Measurements from ENCODE around the gene JAKMIP2.
A peak's percentile ranks its signal among the peaks of the same experiment; 100 is the strongest.
"Not testable (repeated sequence)": the region's sequence is repeated elsewhere in the genome, so short reads cannot be mapped to it uniquely, and the experiment has no call there.

The JAKMIP2 gene

GRCh38 chr5:147782110-147783028, at the start of gene JAKMIP2:
Gene JAKMIP2, minus strand, starts transcription at chr5:147782728. Its CDS starts 110,922 bp downstream, at chr5:147671806.
- DNase-seq = peak; percentile 4
- in situ Hi-C loops (cut with MboI; ENCODE audit: low pct_unique_long_range_greater_than_20kb, low sequenced_read_pairs) = no loop called here

DNA sequence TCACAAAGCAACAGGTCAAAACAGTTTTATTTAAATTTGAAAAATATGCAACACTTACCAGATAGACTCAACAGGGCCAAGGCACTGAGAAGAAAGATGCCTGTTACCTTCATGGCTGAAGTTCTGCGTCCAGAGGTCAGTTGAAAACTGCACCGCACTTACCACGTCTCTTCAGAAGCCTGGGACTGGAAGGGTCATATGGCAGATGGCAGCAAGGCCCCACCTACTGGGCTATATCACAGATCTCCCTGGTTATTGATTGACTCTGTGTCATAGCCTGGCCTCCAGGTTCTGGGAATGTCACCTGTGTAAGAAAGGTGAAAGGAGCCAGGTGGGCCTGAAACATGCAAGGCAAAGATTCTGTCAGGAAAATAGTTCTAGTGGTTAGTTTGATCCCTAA, 48.9 kb upstream of the JAKMIP2 start, which contains the start of gene SPINK1:
Gene SPINK1 (minus strand): TSS at position 207 of the 400 bp plus-strand sequence. CDS start 94 bp downstream, at position 113.
- DNase-seq = no peak
- in situ Hi-C loops (cut with MboI; ENCODE audit: low pct_unique_long_range_greater_than_20kb, low sequenced_read_pairs) = no loop called here

GRCh38 chr5:147830035-147830434, 47.5 kb upstream of the JAKMIP2 start:
- in situ Hi-C loops (cut with MboI; ENCODE audit: low pct_unique_long_range_greater_than_20kb, low sequenced_read_pairs) = no loop called here
- DNase-seq = no peak

- in situ Hi-C loops (cut with MboI; ENCODE audit: low pct_unique_long_range_greater_than_20kb, low sequenced_read_pairs); DNase-seq: not testable (repeated sequence)
Observed at GRCh38 chr5:147827017-147827416, 44.5 kb upstream of the JAKMIP2 start.

- in situ Hi-C loops (cut with MboI; ENCODE audit: low pct_unique_long_range_greater_than_20kb, low sequenced_read_pairs) = no loop called here
- no peak for DNase-seq
Observed at GRCh38 chr5:147826361-147826760, 43.8 kb upstream of the JAKMIP2 start.

DNA sequence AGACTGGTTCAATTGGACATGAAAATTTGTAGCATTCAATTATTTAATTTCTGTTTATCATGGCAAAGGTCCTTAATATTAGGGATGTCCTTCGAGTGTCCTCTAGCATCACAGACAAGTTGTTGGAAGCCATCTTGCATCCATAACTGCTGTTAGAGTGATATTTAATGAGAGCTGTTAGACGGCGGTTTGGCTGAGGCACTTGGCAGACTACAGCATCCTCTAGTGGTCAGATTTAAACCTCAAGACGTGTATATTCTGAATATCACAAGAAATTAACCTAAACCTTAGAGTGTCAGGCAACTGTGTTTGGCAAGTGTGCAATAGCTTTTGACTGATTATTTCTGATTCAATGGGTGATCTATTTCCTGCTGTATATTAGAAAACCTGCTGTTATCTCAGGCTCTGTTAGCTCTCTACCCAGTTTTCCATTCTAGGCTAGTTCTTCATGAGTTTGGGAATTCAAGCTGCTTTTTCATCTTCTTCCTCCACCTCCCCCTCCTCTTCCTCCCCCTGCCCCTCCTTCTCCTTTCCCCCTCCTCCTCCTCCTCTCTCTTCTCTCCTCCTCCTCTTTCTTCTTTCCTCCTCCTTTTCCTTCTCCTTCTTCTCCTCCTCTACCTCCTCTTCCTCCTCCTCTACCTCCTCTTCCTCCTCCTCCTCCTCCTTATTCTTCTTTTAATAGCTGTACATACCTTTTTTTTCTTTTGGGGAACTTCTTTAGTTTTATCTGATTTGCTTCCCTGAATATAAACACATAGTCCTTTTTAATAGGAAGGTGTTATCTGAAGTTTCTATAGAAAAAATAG, 40.4 kb upstream of the JAKMIP2 start:
- in situ Hi-C loops (cut with MboI; ENCODE audit: low pct_unique_long_range_greater_than_20kb, low sequenced_read_pairs) = no loop called here
- peak; percentile 58 for DNase-seq

DNA sequence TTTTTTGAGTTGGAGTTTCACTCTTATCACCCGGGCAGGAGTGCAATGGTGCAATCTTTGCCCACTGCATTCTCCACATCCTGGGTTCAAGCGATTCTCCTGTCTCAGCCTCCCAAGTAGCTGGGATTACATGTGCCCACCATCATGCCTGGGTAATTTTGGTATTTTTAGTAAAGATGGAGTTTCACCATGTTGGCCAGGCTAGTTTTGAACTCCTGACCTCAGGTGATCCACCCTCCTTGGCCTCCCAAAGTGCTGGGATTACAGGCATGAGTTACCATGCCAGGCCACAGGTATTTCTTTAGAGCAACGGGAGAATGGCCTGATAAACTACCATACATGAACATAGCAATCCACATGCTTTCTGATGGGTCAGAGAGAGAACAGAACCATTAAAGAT, 39.7 kb upstream of the JAKMIP2 start:
- in situ Hi-C loops (cut with MboI; ENCODE audit: low pct_unique_long_range_greater_than_20kb, low sequenced_read_pairs); DNase-seq: not testable (repeated sequence)

GRCh38 chr5:147821766-147822165, 39.2 kb upstream of the JAKMIP2 start:
- in situ Hi-C loops (cut with MboI; ENCODE audit: low pct_unique_long_range_greater_than_20kb, low sequenced_read_pairs) = no loop called here

GRCh38 chr5:147819261-147819770, 36.8 kb upstream of the JAKMIP2 start:
- in situ Hi-C loops (cut with MboI; ENCODE audit: low pct_unique_long_range_greater_than_20kb, low sequenced_read_pairs) = no loop called here
- DNase-seq = no peak

More at GRCh38 chr5:147821766-147822165, 39.2 kb upstream of the JAKMIP2 start:
- no peak for DNase-seq

- DNase-seq = no peak
- in situ Hi-C loops (cut with MboI; ENCODE audit: low pct_unique_long_range_greater_than_20kb, low sequenced_read_pairs) = no loop called here
Observed at GRCh38 chr5:147818290-147818689, 35.8 kb upstream of the JAKMIP2 start.

DNA sequence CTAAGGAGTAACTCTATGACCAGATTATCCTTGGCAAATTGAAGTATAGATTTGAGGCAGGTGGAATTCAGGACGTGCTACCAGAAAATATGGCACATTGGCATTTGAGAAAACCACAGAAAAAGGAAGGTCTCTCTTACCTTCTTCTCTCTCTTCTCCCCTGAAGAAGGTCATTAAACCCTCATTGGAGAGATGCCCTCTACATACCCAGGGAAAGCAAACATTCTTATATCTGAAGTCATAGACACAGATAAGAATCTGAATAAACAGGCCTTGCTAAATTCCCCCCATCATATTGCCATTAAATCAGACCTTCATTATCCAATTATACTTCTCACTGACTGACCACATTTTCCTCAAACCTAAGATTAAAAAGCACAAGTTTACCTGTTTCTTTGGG, 31.2 kb upstream of the JAKMIP2 start:
- in situ Hi-C loops (cut with MboI; ENCODE audit: low pct_unique_long_range_greater_than_20kb, low sequenced_read_pairs) = no loop called here
- DNase-seq = no peak

DNA sequence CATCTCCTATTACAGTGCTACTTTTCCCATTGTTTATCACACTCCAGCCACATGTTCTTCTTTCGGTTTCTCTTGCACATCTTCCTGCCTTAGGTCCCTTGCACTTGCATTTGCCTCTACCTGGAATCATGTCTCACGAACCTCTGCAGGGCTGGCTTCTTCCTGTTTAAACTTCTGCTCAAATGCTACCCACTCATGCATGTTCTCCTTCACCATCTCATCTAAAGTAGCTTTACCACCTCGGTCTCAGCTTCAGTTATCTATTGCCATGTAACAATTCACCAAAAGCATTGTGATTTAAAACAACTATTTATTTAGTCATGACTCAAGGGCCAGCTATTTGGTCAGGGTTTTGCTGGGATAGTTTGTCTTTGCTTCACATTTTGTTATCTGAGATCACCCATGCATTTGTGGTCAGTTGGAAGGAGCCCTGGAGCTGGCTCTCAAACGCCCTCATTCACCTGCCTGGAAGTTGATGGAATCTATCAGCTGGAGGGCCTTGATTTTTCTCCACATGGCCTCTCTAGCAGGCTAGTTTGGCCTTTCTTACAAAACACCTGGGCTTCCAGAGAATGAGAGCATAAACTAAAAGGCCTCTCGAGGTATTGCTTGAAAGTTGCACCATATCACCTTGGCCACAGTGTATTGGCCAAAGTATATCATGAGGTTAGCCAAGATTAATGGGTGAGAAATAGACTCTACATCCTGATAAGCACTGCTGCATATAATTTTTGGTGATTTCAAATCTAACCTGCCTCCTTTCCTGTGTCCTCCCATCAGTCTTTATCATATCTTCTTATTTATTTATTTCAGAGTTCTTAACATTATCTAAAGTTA, 27.5 kb upstream of the JAKMIP2 start:
- no peak for DNase-seq
- in situ Hi-C loops (cut with MboI; ENCODE audit: low pct_unique_long_range_greater_than_20kb, low sequenced_read_pairs) = no loop called here

GRCh38 chr5:147805030-147805454, 22.5 kb upstream of the JAKMIP2 start:
- peak; percentile 93 for DNase-seq
- in situ Hi-C loops (cut with MboI; ENCODE audit: low pct_unique_long_range_greater_than_20kb, low sequenced_read_pairs) = no loop called here

GRCh38 chr5:147804334-147804733, 21.8 kb upstream of the JAKMIP2 start:
- in situ Hi-C loops (cut with MboI; ENCODE audit: low pct_unique_long_range_greater_than_20kb, low sequenced_read_pairs) = no loop called here
- no peak for DNase-seq

- in situ Hi-C loops (cut with MboI; ENCODE audit: low pct_unique_long_range_greater_than_20kb, low sequenced_read_pairs) = no loop called here
- no peak for DNase-seq
Observed at GRCh38 chr5:147803926-147804325, 21.4 kb upstream of the JAKMIP2 start.

DNA sequence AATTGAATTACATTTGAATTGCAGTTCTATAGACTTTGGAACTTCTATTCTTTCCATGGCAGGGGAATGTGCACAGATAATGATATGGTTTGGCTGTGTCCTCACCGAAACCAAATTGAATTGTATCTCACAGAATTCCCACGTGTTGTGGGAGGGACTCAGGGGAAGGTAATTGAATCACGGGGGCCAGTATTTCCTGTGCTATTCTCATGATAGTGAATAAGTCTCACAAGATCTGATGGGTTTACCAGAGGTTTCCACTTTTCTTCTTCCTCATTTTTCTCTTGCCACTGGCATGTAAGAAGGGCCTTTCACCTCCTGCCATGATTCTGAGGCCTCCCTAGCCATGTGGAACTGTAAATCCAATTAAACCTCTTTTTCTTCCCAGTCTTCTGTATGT, 20.6 kb upstream of the JAKMIP2 start:
- in situ Hi-C loops (cut with MboI; ENCODE audit: low pct_unique_long_range_greater_than_20kb, low sequenced_read_pairs); DNase-seq: not testable (repeated sequence)

GRCh38 chr5:147801461-147801860, 18.9 kb upstream of the JAKMIP2 start:
- in situ Hi-C loops (cut with MboI; ENCODE audit: low pct_unique_long_range_greater_than_20kb, low sequenced_read_pairs) = no loop called here
- no peak for DNase-seq

GRCh38 chr5:147800491-147800890, 18.0 kb upstream of the JAKMIP2 start:
- no peak for DNase-seq
- in situ Hi-C loops (cut with MboI; ENCODE audit: low pct_unique_long_range_greater_than_20kb, low sequenced_read_pairs) = no loop called here

Measured in KBM-7 (cell line).